ENCODE data around the gene PLXNA3.

The PLXNA3 gene

DNA sequence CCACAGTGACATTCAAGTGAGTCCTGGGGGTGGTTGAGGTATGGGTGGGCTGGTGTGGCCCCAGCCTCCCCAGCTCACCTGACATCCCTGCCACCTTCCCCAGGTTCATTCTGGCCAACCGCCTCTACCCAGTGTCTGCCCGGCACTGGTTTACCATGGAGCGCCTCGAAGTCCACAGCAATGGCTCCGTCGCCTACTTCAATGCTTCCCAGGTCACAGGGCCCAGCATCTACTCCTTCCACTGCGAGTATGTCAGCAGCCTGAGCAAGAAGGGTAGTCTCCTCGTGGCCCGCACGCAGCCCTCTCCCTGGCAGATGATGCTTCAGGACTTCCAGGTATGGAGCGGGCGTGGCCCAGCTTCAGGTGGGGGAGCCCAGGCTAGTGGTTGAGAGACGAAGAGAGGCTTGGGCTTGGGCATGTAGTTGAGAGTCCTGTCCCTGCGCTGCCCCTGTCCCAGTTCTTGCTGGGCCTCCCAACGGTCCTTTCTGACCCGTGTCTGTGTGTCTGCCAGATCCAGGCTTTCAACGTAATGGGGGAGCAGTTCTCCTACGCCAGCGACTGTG, 22.8 kb upstream of the PLXNA3 start:
- DNase-seq (ENCODE audit: low spot score), result no peak

DNA sequence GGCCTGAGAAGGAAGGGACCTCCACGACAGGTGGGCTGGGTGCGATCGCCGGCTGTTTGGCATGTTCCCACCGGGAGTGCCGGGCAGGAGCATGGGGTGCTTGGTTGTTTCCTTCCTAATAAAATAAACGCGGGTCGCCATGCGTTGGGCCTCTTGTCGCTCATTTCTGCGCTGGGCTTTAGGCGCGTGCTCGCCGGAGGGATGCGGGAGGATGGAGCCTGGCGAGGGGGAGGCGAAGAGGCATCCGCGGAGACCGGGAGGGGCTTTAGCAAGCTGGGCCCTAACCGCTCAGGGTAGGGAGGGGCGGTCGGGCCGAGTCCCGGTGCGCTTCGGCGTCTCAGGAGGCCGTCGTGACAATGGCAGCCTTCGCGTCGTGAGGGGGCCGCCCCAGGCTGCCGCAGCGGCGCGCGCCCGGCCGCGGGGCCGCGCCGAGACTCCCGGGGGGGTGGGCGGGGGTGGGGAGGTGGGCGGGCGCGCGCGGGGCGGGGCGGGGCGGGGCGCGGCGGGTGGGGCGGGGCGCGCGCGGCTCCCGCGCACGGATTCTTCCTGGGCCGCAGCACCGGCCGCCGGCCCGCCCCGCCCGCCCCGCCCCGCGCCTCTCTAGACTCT, 21.6 kb upstream of the PLXNA3 start:
- DNase-seq (ENCODE audit: low spot score), result peak; percentile 84

DNA sequence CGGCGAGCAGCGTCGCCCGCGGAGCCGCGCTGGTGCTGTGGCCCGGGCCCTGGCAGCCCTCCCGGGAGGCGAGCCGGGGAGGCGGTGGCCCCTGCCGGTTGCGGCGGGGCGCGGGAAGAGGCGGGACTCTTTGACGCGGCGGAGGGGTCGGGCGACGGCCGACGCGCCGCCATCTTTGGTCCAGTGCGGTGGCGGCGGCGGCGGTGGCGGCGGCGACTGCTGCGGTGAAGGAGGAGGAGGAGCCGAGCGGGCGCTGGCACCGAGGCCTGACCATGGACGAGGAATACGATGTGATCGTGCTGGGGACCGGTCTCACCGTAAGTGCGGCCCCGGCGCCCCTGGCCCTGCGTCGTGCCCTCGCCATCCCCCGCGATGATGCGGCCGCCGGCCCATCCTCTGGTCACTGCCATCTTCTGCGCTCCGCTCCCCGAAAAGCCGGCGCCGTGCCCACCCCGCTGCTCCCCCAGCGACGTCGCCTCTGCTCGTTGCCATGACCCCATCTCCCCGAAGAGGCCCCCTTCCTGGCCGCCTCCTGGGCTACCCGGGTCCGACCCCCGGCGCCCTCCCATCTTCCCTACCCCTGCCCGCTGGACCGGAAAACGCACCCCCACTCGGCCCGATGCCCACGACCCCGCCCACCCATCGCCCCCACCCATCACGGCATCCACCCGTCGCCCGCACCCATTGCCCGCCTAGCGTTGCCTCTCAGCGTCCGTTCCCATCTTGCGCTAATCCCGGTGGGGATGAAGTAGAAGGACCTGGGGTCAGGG, 20.9 kb upstream of the PLXNA3 start, which contains the start of gene GDI1:
GDI1 (plus strand) TSS at position 172 of the 770 bp plus-strand sequence; CDS start at position 273, 101 bp downstream.
- peak; percentile 74 for DNase-seq (ENCODE audit: low spot score)

DNA sequence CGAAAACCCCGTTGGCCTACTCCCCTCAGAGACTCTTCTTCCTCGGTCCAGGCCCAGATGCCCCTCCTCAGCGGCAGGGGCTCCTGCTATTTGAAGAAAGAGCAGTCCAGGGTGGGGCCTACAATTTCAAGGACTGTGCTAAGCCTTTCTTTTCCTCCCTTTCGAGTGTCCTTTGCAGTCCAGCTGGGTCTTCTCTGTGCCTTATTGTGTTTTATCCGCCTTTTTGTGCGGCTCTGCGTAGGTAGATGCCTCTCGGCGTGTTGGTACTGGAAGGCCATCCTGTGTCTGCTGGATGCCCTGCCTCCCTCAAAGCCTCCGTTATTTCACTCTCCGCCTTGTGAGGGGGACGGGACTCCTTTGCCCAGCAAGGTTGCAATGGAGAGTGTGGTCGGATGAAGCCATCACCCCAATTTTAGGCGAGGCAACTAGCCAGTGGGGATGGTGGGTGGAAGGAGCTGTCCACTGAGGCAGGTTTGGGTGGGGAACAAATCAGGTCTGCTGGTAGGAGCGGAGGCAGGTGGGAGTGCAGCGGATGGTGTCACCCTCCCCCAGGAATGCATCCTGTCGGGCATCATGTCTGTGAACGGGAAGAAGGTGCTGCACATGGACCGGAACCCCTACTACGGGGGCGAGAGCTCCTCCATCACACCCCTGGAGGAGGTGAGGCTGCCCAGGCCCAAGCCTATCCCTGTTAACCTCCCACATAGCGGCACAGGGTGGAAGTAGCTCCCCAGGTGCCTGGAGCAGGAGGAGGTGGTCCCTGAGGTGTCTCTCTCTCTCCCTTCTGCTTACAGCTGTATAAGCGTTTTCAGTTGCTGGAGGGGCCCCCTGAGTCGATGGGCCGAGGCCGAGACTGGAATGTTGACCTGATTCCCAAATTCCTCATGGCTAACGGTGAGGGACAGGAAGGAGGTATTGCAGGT, 19.8 kb upstream of the PLXNA3 start:
- no peak for DNase-seq (ENCODE audit: low spot score)

DNA sequence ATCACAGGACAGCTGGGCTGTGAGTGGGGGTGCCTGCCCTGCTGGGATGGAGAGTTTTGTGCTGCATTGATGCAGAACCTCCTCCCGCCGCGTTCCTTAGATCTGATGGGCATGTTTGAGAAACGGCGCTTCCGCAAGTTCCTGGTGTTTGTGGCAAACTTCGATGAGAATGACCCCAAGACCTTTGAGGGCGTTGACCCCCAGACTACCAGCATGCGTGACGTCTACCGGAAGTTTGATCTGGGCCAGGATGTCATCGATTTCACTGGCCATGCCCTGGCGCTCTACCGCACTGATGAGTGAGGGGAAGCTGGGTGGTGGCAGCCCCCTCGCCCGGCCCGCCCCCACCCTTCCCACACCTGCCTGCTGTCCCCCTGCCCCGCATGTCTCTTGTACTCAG, 18.2 kb upstream of the PLXNA3 start:
- no peak for DNase-seq (ENCODE audit: low spot score)

DNA sequence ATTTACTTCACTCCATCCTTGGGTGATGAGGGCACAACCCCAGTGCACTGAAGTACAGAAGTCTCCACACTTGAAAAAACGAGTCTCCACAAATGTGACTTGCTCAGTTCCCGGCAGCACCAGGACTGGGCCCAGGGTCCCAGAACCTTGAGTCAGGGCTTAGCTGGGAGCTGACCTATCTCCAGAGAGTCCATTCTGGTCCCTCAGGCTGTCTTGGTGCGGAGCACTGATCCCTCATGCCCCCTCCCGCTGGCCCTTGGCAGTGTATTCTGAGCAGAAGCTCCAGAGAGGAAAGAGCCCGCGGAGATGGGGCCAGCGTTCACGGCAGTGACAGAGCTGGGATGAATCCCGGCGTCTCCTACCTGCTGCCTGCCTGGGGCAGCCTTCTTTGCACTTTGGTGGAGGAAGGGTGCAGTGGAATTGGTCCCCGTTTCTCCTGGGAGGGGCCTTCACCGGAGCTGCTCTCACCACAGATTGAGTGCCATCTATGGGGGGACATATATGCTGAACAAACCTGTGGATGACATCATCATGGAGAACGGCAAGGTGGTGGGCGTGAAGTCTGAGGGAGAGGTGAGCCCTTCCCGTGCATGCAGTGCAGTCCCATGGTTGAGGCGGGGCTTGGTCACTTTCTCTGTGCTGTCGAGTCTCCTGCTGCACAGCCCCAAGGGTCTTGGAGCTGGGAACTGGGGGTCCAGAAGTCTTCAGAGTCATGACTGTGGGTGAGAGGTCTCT, 17.3 kb upstream of the PLXNA3 start:
- no peak for DNase-seq (ENCODE audit: low spot score)

DNA sequence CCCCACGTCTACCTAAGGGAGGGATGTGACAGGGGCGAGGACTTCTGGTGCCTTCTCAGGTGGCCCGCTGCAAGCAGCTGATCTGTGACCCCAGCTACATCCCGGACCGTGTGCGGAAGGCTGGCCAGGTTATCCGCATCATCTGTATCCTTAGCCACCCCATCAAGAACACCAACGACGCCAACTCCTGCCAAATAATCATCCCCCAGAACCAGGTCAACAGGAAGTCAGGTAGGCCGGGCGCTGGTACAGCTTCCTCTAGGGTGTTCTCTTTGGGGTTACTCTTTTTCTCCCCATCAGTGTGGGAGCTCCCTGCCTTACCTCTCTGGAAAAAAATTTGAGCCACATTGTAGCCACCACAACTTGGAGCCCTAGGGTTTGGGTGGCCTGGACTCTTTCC, 16.5 kb upstream of the PLXNA3 start:
- no peak for DNase-seq (ENCODE audit: low spot score)

DNA sequence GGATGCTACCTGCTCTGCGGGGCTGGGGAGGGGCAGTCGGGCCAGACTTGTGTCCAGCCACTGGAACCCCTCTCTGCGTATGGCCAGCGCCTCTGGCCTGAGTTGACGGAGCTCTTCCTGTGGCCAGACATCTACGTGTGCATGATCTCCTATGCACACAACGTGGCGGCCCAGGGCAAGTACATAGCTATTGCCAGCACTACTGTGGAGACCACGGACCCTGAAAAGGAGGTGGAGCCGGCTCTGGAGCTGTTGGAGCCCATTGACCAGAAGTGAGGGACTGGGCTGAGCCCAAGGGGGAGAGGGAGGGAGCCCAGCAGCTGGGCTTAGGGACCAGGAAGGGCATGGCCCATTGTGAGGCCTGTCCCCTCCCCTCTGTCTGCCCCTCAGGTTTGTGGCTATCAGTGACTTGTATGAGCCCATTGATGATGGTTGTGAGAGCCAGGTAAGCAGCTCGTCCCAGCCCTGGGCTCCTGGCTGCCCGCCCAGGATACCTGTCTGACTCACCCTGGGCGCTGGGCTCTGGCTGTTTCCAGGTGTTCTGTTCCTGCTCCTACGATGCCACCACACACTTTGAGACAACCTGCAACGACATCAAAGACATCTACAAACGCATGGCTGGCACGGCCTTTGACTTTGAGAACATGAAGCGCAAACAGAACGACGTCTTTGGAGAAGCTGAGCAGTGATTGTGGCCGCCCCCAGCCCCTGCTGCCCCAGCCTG, 15.9 kb upstream of the PLXNA3 start:
- DNase-seq (ENCODE audit: low spot score), result no peak

DNA sequence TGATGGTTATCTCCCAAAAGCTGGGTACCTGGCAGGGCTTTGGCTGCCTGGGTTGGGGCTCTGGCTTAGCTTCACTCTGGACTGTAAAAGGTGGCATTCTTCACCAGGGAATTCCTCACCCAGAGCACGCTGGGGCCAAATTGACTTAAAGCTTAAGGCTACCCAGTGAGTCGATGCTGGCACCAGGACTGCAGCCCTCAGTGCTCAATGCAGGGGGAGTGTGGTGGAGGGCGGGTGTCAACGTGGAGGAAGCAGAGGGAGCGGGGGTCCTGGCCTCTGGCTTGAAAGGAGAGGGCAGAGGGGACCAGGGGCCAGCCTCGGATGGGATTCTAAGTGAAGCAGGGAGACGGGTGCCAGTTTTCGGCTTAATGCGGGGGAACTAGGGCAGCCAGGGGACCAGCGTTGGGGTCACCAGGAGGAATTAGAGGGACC, 14.6 kb upstream of the PLXNA3 start:
- DNase-seq (ENCODE audit: low spot score), result peak; percentile 42

DNA sequence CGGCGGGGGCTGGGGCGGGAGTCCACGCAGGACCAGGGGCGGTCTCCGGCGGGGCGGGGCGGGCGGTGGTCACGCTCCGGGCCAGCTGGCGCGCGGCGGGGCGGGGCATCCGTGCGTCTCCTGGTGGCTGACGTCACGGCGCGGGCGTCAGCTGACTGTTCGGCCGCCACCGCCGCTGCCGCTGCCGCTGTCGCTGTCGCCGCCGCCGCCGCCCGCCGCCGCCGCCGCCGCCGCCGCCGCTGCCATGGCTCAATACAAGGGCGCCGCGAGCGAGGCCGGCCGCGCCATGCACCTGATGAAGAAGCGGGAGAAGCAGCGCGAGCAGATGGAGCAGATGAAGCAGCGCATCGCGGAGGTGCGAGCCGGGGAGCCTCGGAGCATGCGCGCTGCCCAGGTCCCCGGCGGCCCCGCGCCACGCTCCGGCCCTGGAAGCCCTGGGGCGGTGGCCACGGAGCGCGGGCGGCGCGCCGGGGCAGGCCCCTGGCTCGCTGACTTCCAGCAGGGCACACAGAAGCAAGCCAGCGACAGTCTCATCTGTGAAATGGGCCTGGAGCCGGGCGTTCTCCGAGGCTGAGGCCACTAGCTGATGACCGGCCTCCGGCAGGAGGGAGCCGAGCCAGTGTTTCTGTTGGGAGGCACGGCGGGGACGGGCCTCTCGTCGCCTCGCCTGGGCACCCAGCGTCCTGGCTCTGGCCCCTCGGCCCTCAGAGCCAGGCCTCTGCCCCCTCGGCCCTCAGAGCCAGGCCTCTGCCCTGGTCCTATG, 13.9 kb upstream of the PLXNA3 start, which contains the start of gene FAM50A:
FAM50A (plus strand) TSS at position 150 of the 763 bp plus-strand sequence; CDS start at position 245, 95 bp downstream.
- DNase-seq (ENCODE audit: low spot score), result peak; percentile 91

DNA sequence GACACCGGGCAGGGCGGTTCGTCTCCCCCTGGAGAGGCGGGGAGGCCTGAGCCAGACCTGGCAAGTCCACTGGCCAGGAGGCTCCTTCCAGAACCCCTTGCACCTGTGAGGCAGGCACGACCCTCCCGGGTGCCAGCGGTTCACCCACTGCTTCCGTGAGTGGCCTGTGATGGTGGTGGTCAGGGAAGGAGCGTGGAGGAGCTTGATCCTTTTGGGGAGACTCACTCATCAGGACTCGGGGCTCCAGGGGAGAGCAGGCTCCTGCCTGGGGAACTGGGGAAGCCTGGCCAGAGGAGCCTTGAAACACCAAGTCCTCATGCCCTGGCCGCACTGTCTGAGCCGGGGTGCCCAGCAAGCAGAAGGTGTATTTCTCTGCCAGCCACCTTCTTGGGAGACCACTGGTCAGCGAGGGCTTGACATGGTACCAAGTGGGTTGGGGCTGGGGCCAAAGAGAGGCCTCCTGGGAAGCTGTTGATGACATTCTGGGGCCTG, 13.3 kb upstream of the PLXNA3 start:
- DNase-seq (ENCODE audit: low spot score), result peak; percentile 40

DNA sequence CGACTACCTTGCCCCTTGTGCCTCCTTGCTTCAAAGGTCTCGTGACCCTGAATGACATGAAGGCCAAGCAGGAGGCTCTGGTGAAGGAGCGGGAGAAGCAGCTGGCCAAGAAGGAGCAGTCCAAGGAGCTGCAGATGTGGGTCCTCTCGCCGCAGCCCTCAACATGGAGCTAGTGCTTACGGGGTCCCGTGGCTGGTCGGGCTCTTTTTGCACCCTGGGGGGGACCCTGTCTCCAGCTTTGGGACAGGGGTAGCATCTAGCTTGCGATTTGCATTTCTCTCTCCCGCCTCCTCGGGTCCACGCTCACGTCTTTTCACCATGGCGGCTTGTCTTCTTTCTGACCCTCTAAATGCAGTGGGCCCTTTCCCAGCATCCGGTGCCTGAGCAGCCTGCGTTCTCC, 12.3 kb upstream of the PLXNA3 start:
- DNase-seq (ENCODE audit: low spot score), result no peak

DNA sequence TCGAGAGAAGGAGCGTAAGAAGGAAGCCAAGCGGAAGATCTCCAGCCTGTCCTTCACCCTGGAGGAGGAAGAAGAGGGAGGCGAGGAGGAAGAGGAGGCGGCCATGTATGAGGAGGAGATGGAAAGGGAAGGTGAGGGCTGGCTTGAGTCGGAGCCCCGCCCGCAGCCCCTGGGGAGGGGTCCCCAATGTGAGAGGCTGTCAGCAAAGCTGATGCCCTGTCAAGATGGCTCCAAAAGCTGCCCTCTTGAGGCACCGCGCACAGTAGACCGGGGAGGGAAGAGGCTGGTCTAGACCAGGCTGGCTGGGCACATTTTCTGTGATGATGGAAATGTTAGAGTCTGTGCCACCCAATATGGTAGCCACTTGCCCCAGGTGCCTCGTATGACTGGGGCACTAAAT, 11.7 kb upstream of the PLXNA3 start:
- DNase-seq (ENCODE audit: low spot score), result no peak

DNA sequence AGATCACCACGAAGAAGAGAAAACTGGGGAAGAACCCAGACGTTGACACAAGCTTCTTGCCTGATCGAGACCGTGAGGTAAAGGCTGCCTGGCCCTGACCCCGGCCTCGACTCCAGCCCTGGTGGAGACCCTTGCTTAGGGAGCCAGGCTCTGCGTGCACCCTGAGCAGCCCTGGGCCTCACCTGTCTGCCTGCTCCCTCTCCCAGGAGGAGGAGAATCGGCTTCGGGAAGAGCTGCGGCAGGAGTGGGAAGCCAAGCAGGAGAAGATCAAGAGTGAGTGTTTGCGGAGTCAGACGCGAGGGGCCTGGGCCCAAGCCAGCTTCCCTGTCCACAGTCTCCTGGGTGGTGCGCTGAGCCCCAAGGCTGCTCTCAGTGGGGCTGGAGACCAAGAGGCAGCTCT, 9.6 kb upstream of the PLXNA3 start:
- no peak for DNase-seq (ENCODE audit: low spot score)

DNA sequence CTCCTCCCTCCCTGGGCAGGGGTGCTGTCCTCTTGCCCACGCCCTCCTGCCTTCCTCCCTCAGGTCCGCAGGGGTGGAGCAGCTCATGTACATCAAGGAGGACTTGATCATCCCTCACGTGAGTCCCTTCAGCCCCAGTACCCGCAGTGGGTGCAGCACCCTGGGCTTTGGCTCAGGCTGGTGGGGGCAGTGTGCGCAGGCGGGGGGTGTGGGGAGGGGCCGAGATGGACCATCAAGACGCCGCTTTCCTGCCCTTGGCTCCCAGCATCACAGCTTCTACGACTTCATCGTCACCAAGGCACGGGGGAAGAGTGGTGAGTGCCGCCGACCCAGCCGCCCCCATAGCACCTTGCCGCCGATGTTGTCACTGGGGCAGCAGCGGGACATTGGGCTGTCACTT, 8.5 kb upstream of the PLXNA3 start:
- DNase-seq (ENCODE audit: low spot score), result no peak

DNA sequence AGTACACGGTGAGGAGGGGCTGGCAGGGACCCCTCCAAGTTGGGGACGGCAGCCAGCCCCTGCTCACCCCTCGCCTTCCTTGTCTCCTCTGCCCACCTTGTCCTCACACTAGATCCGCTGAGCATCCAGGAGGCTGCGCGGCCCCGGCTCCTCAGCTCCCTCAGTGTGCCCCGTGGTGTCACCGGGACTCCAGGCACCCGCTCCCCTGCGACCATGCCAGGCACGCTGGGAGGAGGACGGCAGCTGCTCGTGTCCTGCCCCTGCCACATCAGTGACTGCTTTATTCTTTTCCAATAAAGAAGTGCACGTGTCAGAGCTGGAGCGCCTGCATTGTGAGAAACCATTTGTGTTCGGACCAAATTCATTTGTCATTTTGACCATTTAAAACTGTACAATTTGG, 7.8 kb upstream of the PLXNA3 start:
- no peak for DNase-seq (ENCODE audit: low spot score)

DNA sequence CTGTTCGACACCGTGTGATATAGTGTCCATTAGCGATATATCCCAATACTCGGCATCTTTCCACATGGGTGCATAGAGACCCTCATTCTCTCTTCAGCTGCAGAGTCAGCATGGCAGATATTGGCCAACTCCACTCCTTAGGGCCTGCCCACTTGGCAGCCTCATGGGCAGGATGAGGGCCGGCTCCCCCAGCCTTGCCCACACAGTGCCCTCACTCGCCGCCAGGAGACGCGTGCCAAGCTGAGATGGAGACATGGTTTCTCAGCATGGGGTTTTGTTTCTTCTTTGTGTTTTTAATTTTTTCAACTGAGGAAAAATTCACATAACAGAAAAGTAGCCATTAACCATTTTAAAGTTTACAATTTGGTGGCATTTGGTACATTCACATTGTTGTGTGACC, 5.3 kb upstream of the PLXNA3 start:
- DNase-seq (ENCODE audit: low spot score), result no peak

DNA sequence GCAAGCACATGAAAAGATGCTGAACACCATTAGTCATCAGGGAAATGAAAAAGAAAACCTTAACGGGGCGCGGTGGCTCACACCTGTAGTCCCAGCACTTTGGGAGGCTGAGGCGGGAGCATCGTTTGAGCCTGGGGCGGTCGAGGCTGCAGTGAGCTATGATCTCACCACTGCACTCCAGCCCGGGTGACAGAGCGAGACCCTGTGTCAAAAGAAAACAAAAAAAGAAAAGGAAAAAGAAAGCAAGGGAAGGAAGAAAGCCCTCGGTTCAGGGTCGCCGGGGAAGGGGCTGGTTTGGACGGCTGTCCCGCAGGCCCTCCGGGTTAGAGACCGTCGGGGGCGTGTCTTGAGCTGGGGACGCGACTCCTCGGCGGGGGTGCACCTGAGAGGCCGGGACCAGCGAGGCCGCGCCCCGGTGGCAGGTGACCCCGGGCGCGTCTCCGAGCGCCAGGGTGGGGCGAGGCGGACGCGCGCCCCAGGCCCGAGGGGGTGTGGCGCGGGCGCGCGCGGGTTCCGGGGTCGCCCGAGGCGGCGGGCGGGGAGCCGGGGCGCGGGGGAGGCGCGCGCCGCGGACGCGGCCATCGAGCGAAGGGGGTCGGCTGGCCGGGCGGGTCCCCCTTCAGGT, 478 bp upstream of the PLXNA3 start:
- peak; percentile 78 for DNase-seq (ENCODE audit: low spot score)

All from AG08396 (cell line).